ENCODE measurements around the gene LBR. TPM values are rescaled to one million over a fixed set of nuclear protein-coding genes. Genes with fewer than 3 reads are reported as not detected.
"Not testable (repeated sequence)": the region's sequence is repeated elsewhere in the genome, so short reads cannot be mapped to it uniquely, and the experiment has no call there.

Gene LBR
- polyA plus RNA-seq, 1 donor (not counting 4 experiments of a cell fraction or from before 2014, with no cell fraction given) = 30.5 TPM

- Histone ChIP-seq H4K20me1 (ENCODE audit: control insufficient read depth, extremely low read depth, insufficient read depth, low read length) (no peaks in the 10 kb centered on the region), H3K79me2 (ENCODE audit: control insufficient read depth, insufficient read depth, low read length) (no peaks in the 10 kb centered on the region), H2AFZ (ENCODE audit: control insufficient read depth, low read length) (peak overlapping the region; percentile 66), H3K27me3 (ENCODE audit: control insufficient read depth, extremely low read depth, insufficient read depth, low read length) (no peaks in the 10 kb centered on the region), H3K36me3 (ENCODE audit: control insufficient read depth in 2 of 2, extremely low read depth in 1 of 2, insufficient read depth in 2 of 2, low read length in 2 of 2) (no peaks in the 10 kb centered on the region), H3K9me3 (ENCODE audit: control insufficient read depth, low read depth, low read length) (no peaks in the 10 kb centered on the region), H3K4me3 (ENCODE audit: control insufficient read depth in 2 of 3, extremely low read depth in 1 of 3, insufficient read depth in 2 of 3, low read depth in 1 of 3, low read length in 3 of 3) (no peak overlapping the region), H3K4me1 (ENCODE audit: control insufficient read depth, extremely low read depth, insufficient read depth, low read length) (peaks cover 7% of the 10 kb centered on the region), H3K9ac (ENCODE audit: control insufficient read depth, extremely low read depth, insufficient read depth, low read length) (no peak overlapping the region), H3K4me2 (ENCODE audit: control insufficient read depth, extremely low read depth, insufficient read depth, low read depth, low read length) (peak overlapping the region; percentile 67), H3K27ac (ENCODE audit: control insufficient read depth, insufficient read depth, low read length) (no peak overlapping the region), H3K9me1 (ENCODE audit: control insufficient read depth, extremely low read depth, insufficient read depth, low read length) (no peaks in the 10 kb centered on the region)
- dilution Hi-C loops (cut with MboI; ENCODE audit: extremely low pct_ligation_motif_present, low sequenced_read_pairs) = loop anchor here (25.0 kb wide), 1 partner anchor 512 kb away; the partner anchor contains the start of gene SDE2
- TF ChIP-seq CTCF (optimal IDR thresholded peaks at IDR 0.05 in 1 of 3, IDR thresholded peaks at IDR 0.05 in 1 of 3, conservative IDR thresholded peaks at IDR 0.05 in 1 of 3; ENCODE audit: extremely low read depth in 1 of 3, insufficient read depth in 2 of 3, low read length in 3 of 3) (peak; percentile 97 to 100 (median 99)), EZH2 (IDR thresholded peaks at IDR 0.05; ENCODE audit: low read length) (no peak)
- DNase-seq (ENCODE audit: low read depth, low spot score) = no peak
- FAIRE-seq = no peak
Observed at GRCh38 chr1:225474986-225475820, 47.4 kb upstream of the LBR start.

- Histone ChIP-seq H3K36me3 (ENCODE audit: control insufficient read depth in 2 of 2, extremely low read depth in 1 of 2, insufficient read depth in 2 of 2, low read length in 2 of 2) (no peaks in the 10 kb centered on the region), H3K27me3 (ENCODE audit: control insufficient read depth, extremely low read depth, insufficient read depth, low read length) (no peaks in the 10 kb centered on the region), H3K9me3 (ENCODE audit: control insufficient read depth, low read depth, low read length) (no peaks in the 10 kb centered on the region), H3K79me2 (ENCODE audit: control insufficient read depth, insufficient read depth, low read length) (no peaks in the 10 kb centered on the region), H3K9me1 (ENCODE audit: control insufficient read depth, extremely low read depth, insufficient read depth, low read length) (no peaks in the 10 kb centered on the region), H4K20me1 (ENCODE audit: control insufficient read depth, extremely low read depth, insufficient read depth, low read length) (no peaks in the 10 kb centered on the region), H3K4me2 (ENCODE audit: control insufficient read depth, extremely low read depth, insufficient read depth, low read depth, low read length) (no peak overlapping the region), H2AFZ (ENCODE audit: control insufficient read depth, low read length) (no peak overlapping the region), H3K9ac (ENCODE audit: control insufficient read depth, extremely low read depth, insufficient read depth, low read length) (no peak overlapping the region), H3K4me1 (ENCODE audit: control insufficient read depth, extremely low read depth, insufficient read depth, low read length) (peaks cover 7% of the 10 kb centered on the region), H3K27ac (ENCODE audit: control insufficient read depth, insufficient read depth, low read length) (no peak overlapping the region), H3K4me3 (ENCODE audit: control insufficient read depth in 2 of 3, extremely low read depth in 1 of 3, insufficient read depth in 2 of 3, low read depth in 1 of 3, low read length in 3 of 3) (no peak overlapping the region)
- no peak for DNase-seq (ENCODE audit: low read depth, low spot score)
- dilution Hi-C loops (cut with MboI; ENCODE audit: extremely low pct_ligation_motif_present, low sequenced_read_pairs) = loop anchor here (25.0 kb wide), 1 partner anchor 513 kb away; the partner anchor contains the start of gene SDE2
- TF ChIP-seq EZH2 (IDR thresholded peaks at IDR 0.05; ENCODE audit: low read length) (no peak), CTCF (optimal IDR thresholded peaks at IDR 0.05 in 1 of 3, IDR thresholded peaks at IDR 0.05 in 1 of 3, conservative IDR thresholded peaks at IDR 0.05 in 1 of 3; ENCODE audit: extremely low read depth in 1 of 3, insufficient read depth in 2 of 3, low read length in 3 of 3) (no peak)
- no peak for FAIRE-seq
Observed at GRCh38 chr1:225474439-225474985, 46.7 kb upstream of the LBR start.

- not testable (repeated sequence) for FAIRE-seq; H2AFZ ChIP-seq (ENCODE audit: control insufficient read depth, low read length); H3K9me1 ChIP-seq (ENCODE audit: control insufficient read depth, extremely low read depth, insufficient read depth, low read length); H3K4me3 ChIP-seq (ENCODE audit: control insufficient read depth in 2 of 3, extremely low read depth in 1 of 3, insufficient read depth in 2 of 3, low read depth in 1 of 3, low read length in 3 of 3); H4K20me1 ChIP-seq (ENCODE audit: control insufficient read depth, extremely low read depth, insufficient read depth, low read length); H3K79me2 ChIP-seq (ENCODE audit: control insufficient read depth, insufficient read depth, low read length); H3K27ac ChIP-seq (ENCODE audit: control insufficient read depth, insufficient read depth, low read length); H3K4me2 ChIP-seq (ENCODE audit: control insufficient read depth, extremely low read depth, insufficient read depth, low read depth, low read length); H3K4me1 ChIP-seq (ENCODE audit: control insufficient read depth, extremely low read depth, insufficient read depth, low read length); DNase-seq (ENCODE audit: low read depth, low spot score); H3K27me3 ChIP-seq (ENCODE audit: control insufficient read depth, extremely low read depth, insufficient read depth, low read length); H3K9me3 ChIP-seq (ENCODE audit: control insufficient read depth, low read depth, low read length); H3K9ac ChIP-seq (ENCODE audit: control insufficient read depth, extremely low read depth, insufficient read depth, low read length); H3K36me3 ChIP-seq (ENCODE audit: control insufficient read depth in 2 of 2, extremely low read depth in 1 of 2, insufficient read depth in 2 of 2, low read length in 2 of 2)
- dilution Hi-C loops (cut with MboI; ENCODE audit: extremely low pct_ligation_motif_present, low sequenced_read_pairs) = loop anchor here (25.0 kb wide), 1 partner anchor 513 kb away; the partner anchor contains the start of gene SDE2
Observed at GRCh38 chr1:225473676-225474438, 46.0 kb upstream of the LBR start.
